GM21717 (cell line): ENCODE measurements around the gene RBM4B.

Experiments
- ATAC-seq: cut with Tn5 transposase; IDR thresholded peaks from one replicate; pipeline ENCODE4 v1.9.1; 2021; ENCODE audit warnings: mild to moderate bottlenecking, moderate library complexity; ENCODE audit not compliant: unreplicated experiment

RBM4B gene

DNA sequence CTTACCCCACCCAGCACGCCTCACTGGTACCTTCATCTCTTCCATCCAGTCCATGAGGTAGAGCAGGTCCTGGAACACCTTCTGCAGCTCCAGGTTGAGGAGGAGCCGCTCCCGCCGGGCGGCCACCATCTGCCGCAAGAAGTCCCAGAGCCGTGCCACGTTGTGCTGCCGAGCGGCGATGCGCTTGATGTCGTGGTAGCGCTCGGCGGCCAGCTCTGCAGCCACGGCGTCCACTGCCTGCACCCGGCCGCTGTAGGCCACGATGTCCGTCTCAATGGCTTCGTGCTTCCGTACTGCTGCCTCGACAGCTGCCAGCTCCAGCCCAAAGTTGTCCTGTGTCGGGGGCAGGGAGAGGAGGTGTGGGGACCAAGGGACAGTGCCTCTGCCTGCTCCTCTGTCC is 29.8 kb upstream of the RBM4B start:
- no peak for ATAC-seq

DNA sequence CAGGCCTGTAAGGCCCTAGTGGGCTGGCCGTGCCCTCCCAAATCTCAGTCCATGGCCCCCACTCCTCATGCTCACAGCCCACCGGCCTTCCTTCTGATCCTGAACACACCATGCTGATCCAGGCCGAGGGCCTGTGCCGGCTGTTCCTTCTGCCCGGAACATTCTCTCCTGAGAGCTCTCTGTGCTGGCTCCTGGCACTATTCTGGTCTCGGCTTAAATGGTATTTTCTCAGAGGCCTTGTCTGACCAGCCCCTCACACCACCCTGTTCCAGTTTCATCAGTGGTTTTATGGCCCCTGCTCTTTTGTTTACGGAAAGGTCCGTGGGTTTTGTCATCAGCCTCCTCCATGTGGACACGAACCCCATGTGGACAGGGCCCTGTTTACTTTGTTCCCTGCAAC is 29.3 kb upstream of the RBM4B start:
- no peak for ATAC-seq

DNA sequence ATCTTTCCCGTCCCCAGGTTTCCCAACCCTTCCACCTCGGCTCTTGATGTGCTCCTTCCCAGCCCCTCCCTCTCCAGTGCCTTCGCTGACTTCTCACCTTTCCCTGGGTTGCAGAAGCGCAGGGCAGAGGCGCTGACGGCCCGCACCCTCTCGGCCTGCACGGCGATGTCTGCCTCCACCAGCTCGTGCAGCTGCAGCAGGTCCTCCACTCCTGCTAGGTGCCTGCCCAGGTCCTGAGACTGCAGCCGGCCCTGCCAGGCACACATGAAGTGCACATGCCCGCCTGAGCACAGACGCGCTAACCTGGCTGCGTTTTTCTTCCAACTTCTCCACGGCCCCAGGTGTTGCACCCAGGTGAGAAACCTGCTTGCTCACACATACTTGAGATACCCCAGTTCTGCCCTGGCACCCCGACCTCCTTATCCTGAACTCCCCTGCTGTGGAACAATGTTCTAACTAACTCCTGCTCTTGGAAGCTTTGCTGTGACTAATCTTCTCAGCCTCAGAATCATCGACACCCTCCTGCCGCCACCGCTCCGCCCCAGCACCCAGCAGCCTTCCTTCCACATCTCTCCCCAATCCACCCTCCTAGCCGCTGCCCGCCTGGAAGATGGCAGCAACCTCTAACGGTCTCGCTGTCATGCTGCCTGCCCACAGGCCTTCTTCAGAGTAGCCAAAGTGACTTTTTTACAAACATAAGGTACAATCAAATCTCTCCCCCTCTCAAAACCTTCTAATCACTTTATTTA is 28.1 kb upstream of the RBM4B start:
- ATAC-seq: no peak

DNA sequence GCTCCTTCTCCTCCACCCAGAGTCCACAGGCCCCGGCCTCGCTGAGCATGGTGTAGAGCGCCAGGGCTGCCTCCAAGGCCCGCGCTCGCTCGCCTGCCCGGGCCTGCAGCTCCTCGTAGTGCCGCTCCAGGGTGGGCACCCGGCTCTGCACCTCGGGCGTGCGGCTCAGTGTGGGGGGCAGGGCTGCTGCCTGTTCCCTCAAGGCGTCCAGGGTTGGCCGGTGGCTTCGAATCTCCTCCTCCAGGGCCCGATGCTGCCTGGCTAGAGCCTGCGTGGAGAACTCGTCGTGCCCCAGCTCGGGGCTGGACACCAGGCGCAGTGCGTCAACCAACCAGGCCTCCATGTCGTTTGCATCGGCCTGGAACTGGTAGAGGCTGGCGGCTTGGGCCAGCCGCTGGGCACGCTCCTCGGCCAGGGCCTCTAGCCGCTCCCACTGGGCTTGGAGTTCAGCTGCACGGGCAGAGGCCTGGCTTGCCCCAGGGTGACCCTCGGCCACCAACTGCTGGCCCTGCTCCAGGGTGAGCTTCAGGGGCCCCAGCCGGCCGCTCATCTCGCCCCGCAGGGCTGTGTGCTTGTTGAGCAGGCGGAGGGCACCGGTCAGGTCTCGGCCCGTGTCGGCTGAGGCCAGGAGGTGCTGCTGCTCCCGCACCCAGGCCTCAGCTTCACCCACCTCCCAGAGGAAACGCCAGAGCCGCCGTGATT is 27.1 kb upstream of the RBM4B start:
- ATAC-seq: no peak

DNA sequence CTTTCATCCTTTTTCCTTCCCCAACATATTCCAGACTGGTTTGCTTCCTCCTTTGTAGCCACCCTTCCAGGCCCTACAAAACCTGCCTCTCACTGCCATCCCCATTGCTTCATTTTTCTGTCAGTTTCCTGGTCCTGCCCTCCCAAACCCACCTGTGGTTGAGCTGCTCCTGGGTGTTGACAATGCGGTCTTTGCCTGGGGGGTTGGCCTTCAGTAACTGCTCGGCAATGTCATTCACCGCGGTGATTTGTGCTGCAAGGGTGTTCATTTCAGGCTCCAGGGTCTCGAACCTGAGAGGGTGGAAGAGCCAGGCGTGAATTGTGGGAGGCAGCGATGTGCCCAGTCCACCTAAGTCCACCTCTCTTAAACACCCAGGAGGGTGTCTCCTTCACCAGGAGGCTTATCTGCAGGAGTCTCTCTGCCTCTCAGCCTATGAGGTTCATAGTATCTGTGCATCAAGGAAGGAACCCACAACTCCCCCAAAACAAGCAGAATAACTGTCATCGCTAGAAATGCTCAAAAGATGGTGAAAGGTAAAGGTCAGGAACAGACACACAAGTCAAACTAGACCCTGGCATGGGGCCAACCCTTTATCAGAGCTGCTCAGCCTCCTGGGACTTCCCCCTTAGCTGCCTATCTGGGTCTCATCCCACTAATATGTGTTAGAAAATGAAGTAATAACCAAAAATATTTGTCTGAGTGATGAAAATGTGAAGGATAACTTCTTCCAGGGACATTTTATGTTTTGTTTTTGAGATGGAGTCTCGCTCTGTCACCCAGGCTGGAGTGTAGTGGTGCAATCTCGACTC is 23.9 kb upstream of the RBM4B start:
- ATAC-seq: no peak

DNA sequence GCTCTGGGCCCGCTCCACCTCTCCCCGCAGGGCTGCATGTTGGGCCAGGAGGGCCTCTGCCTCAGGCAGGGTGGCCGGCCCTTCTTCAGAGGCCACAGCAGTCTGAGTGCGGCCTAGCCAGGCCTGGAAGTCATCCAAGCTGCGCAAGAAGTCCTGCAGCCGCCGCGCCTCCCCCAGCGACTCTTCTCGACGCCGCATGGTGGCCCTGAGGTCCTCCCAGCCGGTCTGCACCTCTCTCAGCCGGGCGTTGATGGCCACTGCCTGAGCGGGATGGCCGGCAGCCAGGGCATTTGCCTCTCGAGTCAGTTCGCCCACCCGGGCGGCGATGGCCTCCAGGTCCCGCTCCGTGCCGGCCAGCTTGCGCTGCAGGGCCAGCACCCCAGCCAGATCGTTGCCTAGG is 23.1 kb upstream of the RBM4B start:
- no peak for ATAC-seq

DNA sequence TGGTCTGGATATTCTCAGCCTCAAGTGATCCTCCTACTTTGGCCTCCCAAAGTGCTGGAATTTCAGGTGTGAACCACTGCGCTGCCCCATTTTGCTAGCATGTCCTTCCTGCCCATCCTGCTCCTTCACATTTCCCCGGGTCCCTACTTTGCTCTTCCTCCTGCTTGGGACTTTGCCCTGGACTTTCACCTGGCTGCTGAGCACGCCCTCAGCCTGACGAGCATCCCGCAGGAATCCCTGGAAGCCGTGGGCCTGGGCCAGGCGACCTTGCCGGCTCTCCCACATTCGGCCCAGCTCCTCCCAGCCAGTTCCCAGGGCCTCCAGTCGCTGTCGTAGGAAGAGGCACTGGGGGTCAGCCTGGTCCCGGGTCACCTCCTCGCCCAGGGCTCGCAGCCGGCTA is 22.6 kb upstream of the RBM4B start:
- no peak for ATAC-seq

DNA sequence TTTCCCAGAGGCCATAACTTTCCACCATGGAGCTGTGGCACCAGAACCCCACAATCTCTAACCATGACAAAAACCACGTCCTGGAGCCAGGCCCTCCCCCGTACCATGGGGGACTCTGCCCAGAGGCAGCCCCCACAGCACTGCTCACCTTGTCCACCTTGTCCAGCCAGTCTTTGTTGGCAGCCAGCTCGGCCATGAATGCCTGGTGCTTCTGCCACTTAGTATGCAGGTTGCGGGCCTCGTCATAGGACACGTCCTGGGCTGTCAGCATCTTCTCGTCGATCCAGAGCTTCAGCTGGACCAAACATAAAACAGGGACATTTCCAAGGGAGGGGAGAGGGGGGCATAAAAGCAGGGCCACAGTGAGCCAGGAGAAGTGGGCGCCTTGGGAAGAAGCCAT is 20.8 kb upstream of the RBM4B start:
- no peak for ATAC-seq

DNA sequence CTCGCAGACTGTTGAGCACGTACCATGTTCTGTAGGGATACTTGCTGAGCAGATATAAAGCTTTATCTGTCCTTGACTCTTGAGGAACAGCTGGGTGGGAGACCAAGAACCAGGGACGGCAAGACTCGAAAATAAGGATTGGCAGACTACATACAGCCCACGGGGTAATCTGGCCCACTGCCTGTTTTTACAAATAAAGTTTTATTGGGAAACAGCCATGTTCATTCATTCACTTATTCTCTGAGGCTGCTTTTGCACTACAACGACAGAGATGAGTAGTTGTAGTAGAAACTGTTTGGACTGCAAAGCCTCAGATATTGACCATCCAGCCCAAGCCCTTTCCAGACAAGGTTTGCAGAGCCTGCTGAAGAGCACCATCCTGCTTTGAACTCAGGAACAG is 20.3 kb upstream of the RBM4B start:
- ATAC-seq: no peak

DNA sequence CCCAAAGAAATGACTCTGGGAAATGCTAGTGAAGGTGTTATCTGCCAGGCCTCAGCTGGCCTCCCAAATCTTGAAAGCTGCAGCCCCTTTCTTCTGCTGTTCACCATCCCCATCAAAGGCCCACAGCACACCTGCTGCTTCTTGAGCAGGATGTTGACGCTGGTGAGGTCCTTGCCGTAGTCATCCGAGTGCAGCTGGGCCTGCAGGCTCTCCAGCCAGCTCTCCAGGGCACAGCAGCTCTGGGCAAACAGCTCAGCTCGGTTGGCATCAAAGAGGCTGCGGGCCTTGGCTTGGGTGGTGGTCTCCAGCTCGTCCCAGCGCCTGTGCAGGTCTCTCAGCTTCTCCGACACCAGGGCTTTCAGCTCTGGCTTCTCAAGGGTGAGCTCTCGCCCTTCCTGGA is 18.5 kb upstream of the RBM4B start:
- no peak for ATAC-seq

DNA sequence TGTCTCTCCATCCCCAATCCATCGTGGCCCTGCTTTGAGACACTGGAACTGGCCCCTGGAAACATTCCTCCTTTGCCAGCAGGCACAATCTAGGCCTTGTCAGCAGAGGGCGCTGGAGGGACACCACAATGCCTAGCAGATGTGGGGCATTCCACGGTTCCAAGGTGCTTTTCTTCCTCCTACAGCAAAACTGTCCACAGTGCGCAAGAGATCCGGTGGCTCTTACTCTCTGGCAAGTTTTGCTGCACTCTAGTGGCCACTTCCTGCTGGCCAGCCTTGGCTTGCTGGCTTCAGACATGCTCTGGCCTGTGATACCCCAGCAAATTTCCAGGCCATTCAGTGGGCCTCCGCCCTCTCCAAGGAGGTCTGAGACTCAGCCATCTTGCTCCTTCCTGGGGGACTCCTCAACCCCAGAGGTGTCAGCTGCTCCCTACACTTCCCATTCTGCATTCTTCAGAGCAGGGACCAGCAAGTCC is 17.1 kb upstream of the RBM4B start:
- no peak for ATAC-seq

DNA sequence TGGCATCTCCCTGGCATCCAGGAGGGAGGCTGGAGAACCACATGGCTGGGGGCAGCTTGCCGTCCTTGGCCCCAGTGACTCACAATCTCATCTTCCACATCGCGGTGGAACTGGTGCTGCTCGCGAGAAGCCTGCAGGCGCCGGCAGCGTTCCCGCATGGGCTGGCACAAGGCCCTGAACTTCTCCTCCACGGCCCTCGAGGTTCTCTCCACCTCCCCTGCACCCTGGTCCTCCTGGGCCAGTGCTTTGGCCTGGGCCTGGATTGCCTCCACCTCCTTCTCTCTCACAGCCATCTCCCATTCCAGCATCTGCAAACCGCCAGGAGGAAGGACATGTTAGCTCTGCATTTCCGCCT is 16.3 kb upstream of the RBM4B start:
- ATAC-seq: no peak

DNA sequence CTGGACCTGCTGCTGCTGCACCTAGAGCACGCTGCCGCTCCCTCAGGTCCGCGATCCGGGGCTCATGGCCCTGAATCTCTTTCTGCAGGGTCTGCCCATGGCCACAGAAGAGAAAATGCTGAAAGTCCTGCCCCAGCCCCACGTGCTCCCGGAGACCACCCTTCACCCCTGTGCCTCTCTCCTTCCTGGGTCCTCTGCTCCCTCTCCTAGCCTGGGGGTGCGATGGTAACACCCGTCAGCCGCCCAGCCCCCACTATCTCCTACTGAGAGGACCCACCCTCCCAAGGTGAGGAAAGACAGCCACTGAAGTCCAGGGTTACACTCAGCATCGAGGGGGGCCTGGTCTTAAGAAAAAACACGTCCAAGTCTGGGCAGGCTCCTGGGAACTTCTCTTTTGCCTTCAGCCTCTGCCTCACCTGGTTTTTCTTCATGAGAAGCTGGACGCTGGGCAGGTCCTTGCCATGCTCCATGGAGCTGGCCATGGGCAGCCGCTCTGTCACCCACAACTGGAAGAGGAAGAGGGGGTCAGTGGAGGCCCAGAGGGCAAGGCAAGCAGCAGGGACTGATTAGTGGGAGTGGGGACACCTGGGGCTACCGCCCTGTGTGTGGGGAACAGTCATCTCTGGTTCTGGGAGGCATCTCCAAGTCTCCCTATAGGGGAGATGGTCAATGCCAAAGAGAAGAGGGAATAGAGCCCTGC is 15.8 kb upstream of the RBM4B start:
- no peak for ATAC-seq

DNA sequence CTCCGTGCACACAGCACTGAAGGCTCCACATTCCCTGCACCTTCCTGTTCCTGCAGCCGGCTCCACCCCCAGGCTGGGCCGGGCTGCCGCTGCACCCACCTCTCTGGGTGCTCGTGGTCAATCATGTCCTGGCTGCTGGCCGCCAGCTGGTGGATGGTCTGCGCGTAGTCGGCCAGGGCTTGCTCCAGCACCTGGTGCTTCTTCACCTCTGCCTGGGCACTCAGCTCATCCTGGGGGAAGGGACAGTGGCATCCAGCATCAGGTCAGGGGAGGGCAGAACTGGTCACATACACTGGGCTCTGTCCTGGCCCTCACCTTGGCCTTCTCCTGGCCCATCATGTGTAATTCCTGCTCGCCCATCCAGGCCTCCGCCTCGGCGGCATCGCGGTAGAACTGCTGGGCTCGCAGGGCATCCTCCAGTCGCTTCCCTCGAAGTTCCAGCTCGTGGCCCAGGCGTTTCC is 15.2 kb upstream of the RBM4B start:
- no peak for ATAC-seq

DNA sequence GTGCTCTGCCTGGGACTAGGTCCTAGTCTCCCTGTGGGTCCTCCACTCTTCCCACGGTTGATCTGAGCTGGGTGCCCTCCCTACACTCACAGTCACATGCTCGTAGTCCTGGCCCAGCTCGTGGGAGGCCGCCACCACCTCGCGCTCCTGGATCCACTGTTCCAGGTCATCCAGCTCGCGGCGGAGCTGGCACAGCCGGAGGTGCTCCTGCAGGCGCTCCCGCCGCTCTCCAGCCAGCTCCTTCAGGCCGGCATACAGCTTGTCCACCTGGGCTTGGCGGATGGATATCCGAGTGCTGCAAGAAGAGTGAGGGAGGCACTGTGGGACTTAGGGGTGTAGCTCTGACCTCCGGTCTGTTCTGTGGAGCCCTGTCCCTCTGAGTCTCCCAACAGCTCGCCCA is 14.8 kb upstream of the RBM4B start:
- no peak for ATAC-seq

DNA sequence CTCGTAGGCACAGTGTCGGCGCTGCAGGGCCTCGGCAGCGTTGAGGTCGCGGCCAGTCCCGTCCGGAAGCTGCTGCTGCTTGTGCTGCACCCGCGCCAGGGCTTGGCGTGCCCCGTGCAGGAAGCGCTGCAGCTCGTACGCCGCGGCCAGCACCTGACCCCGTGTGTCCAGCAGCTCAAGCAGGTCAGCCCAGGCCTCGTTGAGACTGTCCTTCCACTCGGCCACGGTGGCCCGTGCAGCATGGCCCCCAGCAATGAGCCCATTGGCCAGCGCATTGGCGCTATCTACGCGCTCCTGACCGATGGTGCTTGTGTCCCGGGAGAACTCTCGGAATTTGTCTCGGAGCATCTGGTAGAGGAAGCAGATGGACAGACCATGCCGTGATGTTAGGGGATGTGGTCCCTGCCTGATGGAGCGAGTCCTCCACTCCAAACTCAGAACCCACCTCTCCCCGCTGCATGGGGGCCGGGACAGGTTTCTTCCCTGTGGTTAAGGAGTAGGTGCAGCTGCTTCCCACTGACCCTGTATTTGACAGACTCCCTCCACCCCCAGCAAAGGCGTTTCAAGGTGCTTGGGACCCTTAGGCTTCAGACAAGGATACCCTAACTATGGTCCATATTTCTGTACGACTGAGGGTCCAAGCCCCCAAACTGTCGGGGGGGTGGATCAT is 13.8 kb upstream of the RBM4B start:
- ATAC-seq: no peak

DNA sequence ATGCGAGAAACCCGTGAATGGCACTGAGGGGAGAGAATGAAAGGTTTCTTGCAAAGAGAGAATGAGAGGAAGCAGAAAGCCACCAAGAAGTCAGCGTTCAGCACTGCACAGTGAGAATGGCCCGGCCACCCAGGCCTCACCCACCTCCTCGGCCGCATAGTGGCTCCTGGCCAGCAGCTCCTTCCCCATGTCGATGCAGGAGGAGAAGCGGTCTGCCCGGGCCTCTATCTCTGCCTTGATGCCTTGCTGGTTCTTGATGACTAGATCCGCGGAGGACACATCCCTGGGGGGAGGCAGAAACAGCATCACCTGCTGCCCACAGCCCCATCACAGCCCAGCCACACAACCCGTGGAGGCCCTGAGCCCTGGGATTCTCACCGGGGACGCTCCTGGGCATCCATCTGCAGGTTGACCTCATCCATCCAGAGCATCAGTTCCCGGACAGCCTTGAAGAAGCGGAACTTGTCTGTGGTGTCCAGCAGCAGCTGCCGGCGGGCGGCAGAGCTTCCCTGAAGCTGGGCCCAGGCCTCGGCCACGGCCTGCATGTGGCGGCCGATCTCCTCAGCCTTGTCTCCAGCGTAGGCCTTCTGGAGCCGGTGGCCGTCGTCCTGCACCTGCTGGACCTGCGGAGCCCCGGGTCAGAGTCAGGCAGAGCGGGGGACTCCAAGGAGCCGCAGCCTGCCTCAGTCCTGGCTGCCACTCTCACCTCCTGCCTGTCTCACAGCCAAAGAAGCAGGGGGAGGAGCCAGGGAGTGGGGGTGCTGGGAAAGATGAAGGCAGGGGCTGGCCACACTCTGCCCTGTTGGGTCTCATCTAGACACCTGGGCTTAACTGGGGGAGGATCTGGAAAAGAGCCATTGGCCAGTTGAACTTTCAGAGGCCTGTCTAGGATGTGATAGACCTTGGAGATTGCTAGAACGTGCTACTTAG is 12.2 kb upstream of the RBM4B start:
- no peak for ATAC-seq

DNA sequence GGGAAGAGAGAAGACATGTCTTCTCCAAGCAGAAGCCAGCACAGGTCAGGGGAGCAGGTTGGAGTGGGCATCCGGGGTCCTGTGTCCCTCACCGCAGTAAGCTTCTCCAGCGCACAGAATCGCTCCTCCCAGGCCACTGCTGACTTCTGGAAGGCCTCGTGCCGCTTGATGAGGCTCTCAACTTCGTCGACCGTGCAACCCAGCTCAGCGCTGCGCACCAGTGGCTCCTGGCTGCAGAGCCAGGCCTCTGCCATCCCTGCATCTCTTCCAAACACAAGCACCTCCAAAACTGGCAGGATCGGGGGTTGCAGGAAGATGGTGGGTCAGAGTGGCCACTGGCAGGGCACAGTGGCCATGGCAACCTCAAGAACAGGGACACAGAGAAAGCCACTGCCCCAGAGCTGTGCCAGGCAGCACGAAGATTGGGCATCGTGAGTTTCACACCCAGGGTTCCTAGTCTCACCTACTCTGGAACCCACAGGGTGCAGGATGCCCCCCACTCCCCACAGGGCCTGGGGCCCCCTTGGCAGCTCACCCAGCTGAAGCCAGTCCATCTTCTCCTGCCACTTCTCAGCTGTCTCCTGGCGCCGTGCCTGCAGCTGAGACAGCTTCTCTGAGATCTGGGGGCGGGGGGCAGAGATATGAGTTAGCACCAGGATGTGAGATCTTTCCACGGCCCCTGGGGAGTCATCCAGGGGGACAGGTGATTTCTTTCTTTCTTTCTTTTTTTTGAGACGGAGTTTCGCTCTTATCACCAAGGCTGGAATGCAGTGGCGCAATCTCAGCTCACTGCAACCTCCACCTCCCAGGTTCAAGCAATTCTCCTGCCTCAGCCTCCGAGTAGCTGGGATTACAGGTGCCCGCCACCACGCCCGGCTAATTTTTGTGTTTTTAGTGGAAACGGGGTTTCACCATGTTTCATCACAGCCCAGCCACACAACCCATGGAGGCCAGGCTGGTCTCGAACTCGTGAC is 11.2 kb upstream of the RBM4B start:
- ATAC-seq: no peak
